ENCODE results near the gene ZDHHC8. TPM values are rescaled to one million over a fixed set of nuclear protein-coding genes. Genes with fewer than 3 reads are reported as not detected.

ZDHHC8 gene
- total RNA-seq, 1 donor from 2014 or later, result 24.5 TPM

DNA sequence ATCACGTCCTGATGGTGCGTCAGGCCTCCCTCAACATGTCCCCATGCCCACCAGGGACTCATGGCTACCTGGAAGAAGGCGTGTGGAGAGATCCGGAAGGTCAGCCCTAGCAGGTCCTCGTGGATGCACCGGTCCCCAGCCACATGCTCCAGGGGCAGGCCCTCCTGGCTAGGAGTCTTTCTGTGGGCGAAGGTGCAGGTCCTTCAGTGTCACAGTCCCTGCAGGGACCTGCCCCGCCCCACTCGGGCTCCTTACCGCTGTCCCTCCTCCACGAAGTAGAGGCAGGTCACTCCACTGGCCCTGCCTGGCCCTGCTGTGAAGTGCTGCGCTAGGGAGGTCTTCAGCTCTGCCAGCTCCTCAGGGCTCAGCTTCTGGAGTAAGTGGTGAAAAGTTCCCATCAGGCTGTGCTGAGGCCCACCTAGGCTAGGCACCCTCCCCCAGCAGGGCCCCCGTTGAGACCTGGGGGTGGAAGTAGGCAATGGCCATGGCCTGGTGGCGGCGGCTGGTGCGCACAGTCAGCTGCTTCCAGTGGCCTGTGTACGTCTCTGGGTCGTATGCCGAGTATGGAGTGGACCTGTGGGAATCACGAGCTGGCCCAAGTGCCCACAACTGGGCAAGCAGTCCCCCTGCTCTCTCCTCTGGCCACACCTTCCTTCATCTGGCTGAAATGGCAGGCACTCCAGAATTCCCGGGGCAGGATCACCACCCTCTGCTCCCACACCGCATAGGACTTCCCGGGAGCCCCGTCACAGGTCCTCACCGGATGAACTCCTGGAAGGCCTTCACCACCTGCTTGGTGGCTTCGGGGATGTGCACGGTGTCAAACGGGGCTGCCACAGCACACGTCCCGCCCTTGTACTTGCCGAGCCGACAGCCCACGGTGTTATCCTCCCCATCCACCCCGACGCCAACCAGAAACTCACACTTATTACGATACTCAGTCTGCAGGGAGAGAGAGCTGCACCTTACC, 16.8 kb upstream of the ZDHHC8 start:
- no peak for ATAC-seq

DNA sequence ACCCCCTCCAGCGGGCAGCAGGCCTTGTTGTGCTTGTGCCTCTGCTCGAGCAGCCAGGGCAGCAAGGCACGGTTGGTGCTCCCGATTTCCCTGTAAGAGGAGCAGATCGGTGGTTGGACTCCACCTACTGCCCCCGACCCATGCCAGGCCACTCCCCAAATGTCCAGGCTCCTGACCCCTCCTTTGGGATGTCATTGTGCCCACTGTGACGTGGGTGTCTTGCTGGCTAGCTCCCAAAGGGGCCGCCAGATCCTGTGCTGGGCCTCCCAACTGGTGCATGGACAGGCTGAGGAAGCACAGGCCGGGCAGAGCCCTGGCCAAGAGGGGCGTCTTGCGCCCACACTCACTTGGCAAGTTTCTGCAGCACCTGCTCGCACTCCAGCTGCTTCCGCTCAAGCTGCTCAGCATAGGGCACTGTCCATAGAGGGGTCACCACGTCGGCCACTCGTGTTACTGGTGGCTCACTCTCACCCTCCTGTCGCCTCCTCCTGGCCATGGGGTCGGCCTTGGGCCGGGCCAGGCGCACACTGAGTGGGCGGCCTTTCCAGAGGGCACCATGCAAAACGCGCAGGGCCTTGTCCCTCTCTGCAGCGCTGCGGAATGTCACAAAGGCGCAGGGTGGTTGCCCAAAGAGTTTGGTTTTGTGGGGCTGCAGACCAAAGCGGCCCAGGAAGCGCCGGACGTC, 15.8 kb upstream of the ZDHHC8 start, which contains the start of gene RANBP1:
Gene RANBP1 (plus strand): TSS at position 414 of the 685 bp plus-strand sequence. CDS start 81 bp downstream, at position 495.
- ATAC-seq, result no peak

DNA sequence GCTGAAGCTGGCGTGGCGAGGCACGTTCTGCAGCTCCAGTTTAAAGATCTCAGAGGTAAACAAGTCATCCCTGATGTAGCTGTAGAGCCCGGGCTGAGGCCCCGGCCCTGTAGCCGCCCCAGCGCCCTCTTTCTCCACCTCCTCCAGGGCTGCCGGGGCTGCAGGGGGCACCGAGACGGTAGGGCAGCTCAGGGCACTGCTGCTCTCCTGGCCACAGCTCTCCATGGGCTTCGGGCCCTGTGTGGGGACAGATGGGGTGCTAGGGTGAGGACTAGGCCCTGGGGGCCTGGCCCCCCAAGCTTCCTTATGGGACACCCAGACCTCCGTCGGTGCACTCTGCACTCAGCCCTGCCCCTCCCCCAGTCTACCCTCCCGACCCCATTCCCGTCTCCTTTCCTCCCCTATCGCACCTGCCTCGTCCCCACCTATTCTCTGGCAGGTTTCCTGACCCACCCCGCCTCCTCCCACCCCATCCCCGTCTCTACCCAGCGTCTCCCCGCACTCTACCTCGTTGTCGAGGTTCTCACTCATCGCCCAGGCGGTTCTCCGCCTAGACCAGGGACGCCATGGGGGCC, 15.1 kb upstream of the ZDHHC8 start:
- ATAC-seq, result peak; percentile 5

DNA sequence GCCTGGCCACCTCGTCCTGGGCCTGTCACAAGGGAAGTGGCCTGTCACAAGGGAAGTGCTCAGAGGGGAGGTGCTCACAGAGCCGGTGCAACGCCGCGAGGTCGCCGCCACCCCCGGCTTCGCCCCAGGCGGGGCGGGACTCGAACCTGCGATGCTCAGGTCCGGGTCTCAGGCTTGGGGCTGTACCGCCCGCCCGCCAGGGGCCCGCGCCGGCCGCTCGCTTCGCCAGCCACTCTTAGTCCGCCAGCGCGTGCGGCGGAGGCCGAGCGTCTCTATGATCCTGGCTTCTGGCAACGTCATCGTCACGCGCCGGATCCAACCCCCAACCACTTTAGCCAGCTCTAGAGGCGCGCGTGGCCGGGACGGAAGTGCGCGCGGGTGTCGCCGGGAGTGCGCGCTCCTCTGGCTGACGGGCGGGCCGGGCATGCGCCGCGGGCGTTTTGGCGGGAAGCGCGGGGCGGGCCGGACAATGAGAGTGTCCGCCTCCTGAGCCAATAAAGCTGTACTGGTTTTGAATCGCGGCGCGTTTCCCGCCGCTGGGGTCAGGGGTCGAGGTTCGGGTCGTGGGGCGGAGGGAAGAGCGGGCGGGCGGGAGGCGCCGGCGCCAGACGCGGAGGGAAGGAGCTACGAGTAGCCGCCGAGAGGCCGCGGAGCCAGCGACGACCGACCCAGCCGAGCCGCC, 14.5 kb upstream of the ZDHHC8 start, which contains the start of gene TRMT2A:
Gene TRMT2A (minus strand): TSS at position 276 of the 682 bp plus-strand sequence. CDS start 320 bp downstream, outside the sequence.
- peak; percentile 90 for ATAC-seq

DNA sequence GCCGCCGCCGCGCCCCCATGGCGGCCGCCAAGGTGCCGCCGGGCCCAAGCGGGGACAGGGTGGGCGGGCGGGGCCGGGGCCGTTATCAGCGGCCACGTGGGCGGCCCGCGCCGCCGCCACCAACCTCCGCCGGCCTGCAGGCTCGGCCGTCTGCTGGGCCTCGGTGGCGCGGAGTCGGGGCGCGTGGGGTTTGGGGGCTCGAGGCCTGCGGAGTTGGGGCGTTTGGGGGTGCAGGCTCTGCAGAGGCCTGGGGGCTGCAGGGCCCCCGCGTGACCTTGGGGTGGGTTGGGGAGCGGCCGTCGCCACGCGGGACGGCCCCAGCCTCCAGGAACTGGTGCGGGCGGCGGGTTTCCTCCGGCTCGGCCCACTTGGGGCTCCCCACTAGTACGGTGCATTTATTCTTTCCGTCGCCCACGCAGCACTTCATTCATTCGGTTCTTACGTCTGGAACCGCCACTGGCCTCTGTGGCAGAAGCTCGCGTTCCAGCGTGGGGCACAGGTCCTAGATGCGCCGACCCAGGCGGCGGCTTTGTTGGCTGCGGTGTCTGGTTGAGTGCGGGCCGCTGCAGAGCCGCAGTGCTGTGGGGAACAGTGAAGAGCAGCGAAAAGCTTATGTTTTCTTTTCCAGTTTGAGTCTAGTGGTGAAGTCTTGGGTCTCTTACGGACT, 13.8 kb upstream of the ZDHHC8 start:
- peak; percentile 0 for ATAC-seq

DNA sequence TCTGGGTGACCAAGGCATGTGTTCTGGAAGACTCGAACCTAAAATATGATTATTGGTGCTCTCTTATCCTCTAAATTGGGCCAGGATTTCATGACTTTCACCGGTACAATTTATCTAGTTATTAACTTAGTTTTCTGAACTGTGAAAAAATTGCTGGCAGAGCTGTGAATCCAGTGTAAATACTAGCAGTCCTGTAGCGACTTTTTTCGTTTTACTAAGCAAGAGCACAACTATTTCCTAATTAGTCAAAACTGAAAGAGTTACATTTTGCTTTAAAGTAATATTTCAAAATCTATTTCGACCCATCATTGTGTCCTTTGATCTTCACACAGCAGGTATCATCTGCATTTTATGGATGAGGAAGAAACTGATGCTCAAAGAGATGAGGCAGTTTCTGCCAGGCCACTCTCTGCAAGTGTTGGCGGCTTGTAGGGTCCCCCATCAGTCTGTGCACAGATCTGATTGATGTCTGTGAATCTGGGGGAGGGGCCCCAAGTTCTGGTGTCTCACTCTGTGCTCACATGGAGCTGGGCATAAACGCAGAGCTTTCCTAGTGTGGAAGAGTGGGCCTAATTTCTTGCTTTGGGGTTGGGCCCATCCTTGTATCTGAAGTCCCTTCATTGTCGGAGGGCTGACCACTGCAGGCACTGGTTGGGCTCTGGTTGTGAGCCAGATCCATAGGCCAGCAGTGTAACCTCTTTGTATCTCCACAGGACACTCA, 13.1 kb upstream of the ZDHHC8 start:
- no peak for ATAC-seq

DNA sequence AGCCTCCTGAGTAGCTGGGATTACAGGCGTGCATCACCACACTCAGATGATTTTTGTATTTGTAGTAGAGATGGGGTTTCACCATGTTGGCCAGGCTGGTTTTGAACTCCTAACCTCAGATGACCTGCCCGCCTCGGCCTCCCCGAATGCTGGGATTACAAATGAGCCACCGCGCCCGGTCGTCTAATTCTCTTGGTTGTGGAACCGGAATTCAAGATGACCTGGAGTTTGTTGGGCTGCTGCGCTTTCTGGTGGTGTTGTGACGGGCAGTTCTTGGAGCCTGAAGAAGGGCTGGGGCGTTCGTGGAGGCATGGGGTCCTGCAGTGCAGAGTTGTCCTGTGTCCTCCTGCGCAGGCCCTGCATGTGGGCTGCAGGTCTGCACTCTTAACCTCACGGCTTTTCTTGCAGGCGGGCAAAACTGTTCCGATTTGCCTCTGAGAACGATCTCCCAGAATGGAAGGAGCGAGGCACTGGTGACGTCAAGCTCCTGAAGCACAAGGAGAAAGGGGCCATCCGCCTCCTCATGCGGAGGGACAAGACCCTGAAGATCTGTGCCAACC, 9.7 kb upstream of the ZDHHC8 start:
- ATAC-seq, result no peak

DNA sequence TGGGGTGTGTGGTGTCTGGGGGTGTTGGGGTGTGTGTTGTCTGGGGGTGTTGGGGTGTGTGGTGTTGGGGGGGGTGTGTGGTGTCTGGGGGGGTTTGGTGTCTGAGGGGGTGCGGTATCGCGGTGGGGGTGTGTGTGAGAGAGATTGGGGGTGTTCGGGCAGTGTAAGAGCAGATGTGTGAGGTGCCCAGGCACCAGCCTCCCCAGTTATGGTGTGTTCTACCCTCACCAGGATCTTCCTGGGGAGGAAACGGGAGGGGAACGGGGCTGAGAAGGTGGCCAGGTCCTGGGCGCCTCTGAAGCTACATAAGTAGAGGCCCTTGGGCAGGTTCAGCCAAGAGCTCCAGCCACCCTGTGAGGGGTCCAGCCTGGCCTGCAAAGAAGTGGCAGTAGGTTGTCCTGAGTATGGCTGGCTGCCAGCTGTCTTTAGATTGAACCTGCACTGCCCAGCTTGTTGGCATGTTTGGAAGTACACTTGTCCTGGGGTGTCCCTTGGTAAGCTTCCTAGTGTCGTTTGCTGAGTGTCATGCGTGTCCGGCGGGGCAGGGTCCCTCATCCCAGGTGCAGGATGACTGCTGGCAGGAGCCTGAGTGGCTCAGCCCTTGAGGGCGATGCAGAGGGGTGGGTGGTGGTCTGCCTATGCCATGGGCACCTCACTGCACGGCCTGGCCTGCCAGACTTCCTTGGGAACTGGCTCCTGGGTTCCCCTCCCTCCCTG, 8.1 kb upstream of the ZDHHC8 start:
- ATAC-seq, result no peak

DNA sequence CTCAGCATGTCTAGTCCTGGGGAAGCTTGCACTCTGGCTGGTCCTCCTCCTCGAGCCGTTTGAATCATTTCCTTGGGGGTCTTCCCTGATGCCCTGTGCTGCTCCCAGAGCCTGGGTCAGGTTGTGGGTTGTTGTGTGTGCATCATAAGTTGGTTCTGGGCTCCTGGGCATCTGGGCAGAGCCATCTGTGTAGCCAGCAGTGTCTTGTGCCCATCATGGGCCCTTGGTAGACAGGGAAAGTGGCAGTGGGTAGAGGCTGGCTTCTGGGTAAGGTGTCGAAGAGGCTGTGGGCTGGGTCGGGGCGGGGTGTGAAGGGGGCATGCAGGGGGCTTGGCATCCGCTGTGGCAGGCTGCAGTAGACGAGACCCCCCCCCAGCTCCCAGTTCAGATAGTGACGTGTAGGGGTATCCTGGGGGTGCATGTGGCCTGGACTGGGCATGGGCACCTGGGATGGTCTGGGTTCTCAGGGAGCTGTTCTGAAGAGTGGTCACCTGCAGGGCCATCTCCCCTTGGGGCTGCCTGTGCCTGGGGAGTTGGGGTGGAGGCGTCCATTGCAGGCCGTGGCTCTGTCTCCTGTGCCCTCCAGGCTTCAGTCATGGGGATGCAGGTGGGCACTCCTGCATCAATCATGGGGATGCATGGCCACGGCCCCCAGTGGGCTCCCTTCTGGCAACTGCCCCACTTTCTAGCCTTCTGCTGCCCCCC, 7.4 kb upstream of the ZDHHC8 start:
- ATAC-seq, result no peak

DNA sequence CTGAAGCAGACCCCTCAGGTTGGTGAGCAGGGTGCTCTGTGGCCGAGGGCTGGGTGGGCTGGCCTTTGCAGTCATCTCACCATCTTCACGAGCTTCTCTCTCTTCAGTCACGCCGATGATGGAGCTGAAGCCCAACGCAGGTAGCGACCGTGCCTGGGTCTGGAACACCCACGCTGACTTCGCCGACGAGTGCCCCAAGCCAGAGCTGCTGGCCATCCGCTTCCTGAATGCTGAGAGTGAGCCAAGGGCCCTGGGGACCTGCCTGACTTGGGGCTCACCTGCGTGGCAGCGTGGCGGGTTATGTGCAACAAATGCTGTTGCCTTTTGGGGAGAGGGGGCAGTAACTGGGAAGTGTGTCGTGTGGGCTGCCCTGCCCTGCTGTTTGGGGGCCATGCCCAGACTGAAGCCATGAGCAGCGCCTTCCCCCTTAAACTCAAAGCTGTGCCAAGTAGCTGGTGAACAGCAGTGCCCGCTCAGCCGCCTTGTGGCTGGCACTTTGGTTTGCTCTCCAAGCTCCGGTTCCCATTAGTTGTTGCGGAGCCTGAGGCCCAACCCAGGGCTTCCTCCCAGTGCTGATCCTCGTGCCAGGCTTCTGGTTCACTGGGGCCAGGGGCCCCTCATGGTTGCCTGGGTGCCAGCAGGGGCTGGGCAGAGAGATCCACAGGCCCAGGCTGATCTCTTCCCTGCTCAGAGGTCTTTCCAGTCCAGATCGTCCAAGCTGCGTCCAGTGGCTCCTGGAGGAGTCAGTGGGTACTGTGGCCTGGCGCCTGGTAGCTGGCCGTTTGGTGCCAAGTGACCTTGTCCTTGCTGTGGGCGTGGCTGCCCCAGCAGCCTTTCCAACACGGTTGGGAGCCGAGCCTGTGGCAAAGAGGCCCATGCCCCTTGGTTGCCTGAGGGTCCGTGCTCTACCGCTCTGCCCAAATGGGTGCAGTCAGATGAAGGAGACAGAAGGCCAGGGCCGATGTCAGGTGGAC, 6.1 kb upstream of the ZDHHC8 start:
- no peak for ATAC-seq

DNA sequence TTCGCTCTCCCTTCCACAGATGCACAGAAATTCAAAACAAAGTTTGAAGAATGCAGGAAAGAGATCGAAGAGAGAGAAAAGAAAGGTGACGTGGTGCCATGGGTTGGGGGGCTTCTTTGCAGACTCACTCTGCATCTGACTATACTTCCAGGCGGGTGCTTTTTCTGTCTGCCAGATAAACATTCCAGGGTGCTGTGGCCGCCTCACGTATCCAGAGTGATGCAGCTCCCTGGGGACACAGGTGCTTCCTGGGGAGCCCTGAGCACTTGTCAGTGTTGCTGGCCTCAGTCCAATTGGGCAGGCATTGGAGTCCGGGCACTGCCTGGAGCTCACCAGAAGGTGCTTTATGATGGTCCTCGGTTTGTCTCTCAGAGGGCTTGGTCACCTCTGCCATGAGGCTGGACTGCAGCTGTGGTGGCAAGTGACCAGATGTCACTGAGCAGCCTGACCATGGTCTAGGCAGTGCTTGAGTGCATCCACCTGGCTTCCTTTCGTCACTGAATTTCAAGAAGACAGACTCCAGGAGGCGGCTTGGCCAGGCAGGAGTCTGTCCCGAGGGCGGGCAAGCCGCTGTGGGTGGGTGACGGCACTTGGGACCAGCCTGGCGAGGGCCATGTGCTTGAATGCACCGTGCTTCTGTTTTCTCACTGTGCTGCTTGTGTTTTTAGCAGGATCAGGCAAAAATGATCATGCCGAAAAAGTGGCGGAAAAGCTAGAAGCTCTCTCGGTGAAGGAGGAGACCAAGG, 5.1 kb upstream of the ZDHHC8 start:
- no peak for ATAC-seq

DNA sequence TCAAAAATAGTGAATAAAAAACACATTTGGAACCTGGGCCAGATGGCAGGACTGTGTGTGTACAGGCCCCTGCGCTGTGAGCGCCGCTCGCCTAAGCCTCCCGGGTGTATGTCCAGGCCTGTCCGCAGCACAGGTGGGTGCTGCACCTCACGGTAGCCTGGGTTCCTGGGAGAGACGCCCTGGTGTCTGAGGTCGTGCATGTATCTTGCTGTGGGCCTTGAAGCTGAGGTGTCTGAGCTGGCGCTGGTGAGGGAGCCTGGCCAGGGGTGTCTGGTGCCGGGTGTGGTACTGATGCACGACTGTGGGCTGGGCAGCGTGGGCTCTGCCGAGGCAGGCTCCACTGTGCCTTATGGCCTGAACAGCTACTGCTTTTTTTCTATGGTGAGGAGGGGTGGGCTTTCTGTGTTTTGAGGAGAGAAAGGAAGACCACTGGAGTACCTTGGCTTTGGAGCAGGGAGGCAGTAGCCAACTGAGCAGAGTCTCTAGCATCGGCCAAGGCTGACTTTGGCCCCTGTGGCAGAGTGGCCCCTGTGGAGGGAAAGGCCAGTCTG, 4.2 kb upstream of the ZDHHC8 start:
- ATAC-seq, result no peak

DNA sequence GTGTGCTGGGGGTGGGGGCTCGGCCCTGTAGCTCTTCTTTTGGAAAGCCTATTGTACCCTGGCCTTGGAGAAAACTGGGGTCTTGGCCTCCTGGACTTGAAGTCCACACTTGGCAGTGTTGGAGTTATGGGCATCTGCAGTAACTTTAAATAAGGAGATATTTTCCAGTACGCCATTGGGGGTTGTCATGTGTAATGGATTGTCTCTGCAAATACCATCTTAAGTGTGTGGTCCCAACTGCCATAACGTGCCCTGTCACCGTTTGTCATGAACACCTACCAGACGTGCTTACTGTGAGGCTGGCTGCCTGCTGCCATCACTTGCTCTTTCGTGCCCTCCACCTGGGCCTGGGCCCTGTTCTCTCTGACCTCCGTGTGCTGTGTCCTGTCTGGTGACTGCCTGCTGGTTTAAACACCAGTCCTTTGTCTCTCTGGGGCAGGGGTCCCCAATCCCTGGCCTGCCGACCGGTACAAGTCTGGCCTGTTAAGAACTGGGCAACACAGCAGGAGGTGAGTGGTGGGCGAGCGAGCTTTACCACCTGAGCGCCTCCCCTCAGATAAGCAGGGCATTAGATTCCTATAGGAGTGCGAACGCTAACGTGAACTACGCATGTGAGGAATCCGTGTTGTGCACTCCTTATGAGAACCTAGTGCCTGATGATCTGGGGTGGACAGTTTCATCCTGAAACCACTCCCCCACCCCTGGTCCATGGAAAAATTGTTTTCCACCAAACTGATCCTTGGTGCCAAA, 3.6 kb upstream of the ZDHHC8 start:
- no peak for ATAC-seq

DNA sequence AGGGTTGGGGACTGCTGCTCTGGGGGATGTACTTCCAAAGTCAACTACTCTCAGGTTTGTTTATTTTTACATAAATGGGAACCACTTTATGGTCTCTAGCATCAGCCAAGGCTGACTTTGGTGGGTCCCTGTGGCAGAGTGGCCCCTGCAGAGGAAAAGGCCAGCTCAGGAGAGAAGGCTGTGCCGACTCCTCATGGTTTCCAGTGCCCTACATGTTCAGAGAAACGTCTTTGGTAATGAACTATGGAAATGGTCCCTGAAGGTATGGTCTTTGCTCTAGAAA, 3.0 kb upstream of the ZDHHC8 start:
- ATAC-seq, result no peak

DNA sequence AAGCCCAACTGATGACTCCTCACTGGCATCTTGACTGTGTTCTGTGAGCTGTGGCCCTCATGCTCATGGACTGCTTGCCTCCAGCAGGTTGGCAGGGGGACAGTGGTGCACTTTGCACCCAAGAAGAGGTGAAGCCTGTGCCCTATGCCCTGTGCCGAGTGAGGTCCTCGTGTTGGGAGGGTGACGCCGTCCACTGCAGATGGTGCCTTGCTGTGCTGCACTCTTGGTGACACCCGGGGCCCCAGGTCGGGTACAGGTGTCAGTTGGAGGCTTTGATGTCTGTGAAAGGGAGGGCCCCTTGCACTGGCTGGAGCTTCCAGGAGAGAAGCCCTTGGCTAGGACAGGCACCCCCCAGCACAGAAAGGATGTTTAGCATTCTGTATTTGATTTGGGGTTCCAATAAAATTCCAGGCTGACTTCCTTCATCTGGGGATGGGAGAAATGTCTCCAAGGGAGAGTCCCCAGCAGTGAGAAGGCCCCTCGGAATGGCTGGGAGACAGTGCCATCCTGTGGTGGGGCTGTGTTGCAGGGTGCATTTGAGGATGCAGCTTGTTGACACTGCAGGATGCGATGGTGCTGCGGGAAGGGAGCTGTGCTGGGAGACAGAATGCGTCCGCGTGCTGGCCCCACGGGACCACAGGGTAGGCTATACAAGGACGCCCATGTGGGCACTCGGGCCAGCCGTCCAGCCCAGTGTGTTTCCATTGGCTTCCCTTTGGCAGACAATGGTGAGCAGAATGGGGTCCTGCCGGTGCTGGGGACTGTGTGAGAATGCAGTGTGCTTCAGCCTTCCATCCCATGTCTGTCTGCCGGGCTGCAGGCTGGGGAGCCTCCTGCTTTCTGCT, 2.5 kb upstream of the ZDHHC8 start:
- peak; percentile 31 for ATAC-seq

DNA sequence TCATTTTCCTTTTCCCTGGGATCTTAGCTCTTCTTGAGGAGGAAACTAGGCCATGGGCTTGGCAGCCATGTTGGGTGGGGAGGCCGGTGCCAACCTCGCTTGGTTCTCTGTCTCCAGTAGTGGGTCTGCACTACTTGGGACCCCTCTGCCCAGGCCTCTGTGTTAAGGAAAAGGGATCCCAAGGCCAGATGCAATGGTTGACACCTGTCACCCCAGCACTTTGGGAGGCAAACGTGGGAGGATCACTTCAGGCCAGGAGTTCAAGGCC, 1.9 kb upstream of the ZDHHC8 start:
- no peak for ATAC-seq
